ENCODE data around the gene F13A1.

Gene F13A1

GRCh38 chr6:6319952-6320811 is at the start of gene F13A1:
TSS of gene F13A1 (minus strand) at chr6:6320662. CDS start at chr6:6318664, 1,998 bp downstream.
- no peak for TF ChIP-seq CTCF (IDR thresholded peaks at IDR 0.05; ENCODE audit: extremely low read depth, missing control alignments)
- DNase-seq (ENCODE audit: low spot score), result no peak

GRCh38 chr6:6368684-6369052 is 48.2 kb upstream of the F13A1 start:
- TF ChIP-seq CTCF (IDR thresholded peaks at IDR 0.05; ENCODE audit: extremely low read depth, missing control alignments), result no peak
- DNase-seq (ENCODE audit: low spot score), result no peak

GRCh38 chr6:6368040-6368683 is 47.7 kb upstream of the F13A1 start:
- no peak for TF ChIP-seq CTCF (IDR thresholded peaks at IDR 0.05; ENCODE audit: extremely low read depth, missing control alignments)
- DNase-seq (ENCODE audit: low spot score), result no peak

- DNase-seq (ENCODE audit: low spot score), result no peak
- TF ChIP-seq CTCF (IDR thresholded peaks at IDR 0.05; ENCODE audit: extremely low read depth, missing control alignments), result no peak
Measured at GRCh38 chr6:6366803-6367202, 46.3 kb upstream of the F13A1 start.

GRCh38 chr6:6365242-6365641 is 44.8 kb upstream of the F13A1 start:
- TF ChIP-seq CTCF (IDR thresholded peaks at IDR 0.05; ENCODE audit: extremely low read depth, missing control alignments), result no peak
- DNase-seq (ENCODE audit: low spot score), result no peak

GRCh38 chr6:6362056-6362840 is 41.8 kb upstream of the F13A1 start:
- TF ChIP-seq CTCF (IDR thresholded peaks at IDR 0.05; ENCODE audit: extremely low read depth, missing control alignments), result no peak
- no peak for DNase-seq (ENCODE audit: low spot score)

- no peak for DNase-seq (ENCODE audit: low spot score)
- TF ChIP-seq CTCF (IDR thresholded peaks at IDR 0.05; ENCODE audit: extremely low read depth, missing control alignments), result no peak
Measured at GRCh38 chr6:6357530-6357929, 37.1 kb upstream of the F13A1 start.
